ENCODE measurements around the gene BCR. TPM values are rescaled to one million over a fixed set of nuclear protein-coding genes. Genes with fewer than 3 reads are reported as not detected.
"Not testable (repeated sequence)": the region's sequence is repeated elsewhere in the genome, so short reads cannot be mapped to it uniquely, and the experiment has no call there.

BCR gene
- 84.6 and 90.0 TPM in 2 replicates for total RNA-seq

GRCh38 chr22:23180301-23180892 is at the start of gene BCR:
Gene BCR (plus strand): TSS chr22:23180509. CDS start chr22:23180961, 452 bp downstream.
- no peak for DNase-seq (ENCODE audit: extremely low read depth, low read depth, low spot score)

- DNase-seq (ENCODE audit: extremely low read depth, low read depth, low spot score): no peak
Observed at GRCh38 chr22:23130697-23131096, 49.6 kb upstream of the BCR start.

- DNase-seq (ENCODE audit: extremely low read depth, low read depth, low spot score): no peak
Observed at GRCh38 chr22:23131931-23132330, 48.4 kb upstream of the BCR start.

DNA sequence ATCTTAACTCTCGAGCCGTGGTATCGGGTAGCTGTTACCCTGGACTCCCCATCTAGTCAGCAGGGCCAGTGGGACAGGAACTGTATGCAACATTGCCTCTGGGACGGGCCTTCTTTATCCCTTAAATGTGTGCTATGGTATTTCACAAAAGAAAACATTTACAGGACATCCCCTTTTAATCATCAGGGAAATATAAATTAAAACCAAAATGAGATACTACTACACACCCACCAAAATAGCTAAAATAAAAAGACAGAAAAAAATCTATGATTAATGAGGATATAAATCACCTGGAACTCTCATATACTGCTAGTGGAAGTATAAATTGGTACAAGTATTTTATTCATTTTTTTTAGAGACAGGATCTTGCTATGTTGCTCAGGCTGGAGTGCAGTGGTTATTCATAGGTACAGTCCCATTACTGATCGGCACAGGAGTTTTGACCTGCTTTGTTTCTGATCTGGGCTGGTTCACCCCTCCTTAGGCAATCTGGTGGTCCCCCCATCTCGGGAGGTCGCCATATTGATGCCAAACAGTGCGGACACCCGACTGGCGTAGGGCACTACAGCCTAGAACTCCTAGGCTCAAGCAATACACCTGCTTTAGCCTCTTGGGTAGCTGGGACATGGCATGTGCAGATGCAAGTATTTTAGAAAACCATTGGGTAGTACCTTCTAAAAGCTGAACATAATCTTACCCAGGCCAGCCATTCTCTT is 47.8 kb upstream of the BCR start:
- no peak for DNase-seq (ENCODE audit: extremely low read depth, low read depth, low spot score)

DNA sequence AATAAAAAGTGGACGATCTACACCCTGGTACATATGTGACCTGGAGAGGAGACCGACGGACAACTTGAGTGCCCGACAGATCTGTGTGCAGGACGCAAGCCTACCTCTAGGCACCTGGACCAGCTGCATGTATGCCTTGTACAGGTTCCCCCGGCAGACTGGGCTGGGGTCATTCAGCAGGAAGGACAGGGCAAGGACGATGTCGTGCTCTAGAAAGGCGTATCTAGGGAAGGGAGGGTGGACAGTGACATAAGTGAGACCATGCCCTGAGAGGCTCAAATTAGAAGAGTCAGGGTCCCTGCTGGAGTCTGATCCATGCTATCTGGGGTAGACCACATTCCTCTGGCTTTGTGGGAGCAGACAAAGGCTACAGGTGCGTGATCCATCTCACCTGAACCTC is 46.4 kb upstream of the BCR start:
- DNase-seq (ENCODE audit: extremely low read depth, low read depth, low spot score): no peak

DNA sequence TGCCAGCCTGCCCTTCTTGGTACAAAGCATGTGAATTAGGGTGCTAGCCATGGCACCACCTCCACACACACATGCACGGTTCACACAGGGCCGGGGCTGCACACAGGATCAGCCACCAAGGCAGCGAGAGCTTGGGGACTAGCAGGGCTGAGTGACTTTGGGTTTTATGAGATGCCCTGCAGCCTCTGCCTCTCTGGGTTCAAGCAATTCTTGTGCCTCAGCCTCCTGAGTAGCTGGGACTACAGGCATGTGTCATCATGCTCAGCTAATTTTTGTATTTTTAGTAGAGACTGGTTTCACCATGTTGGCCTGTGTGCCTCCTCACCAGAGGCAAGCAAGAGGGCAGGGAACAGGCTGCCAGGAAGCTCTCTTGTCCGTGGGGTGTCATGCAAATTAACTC is 43.3 kb upstream of the BCR start:
- not testable (repeated sequence) for DNase-seq (ENCODE audit: extremely low read depth, low read depth, low spot score)

GRCh38 chr22:23137468-23137867 is 42.8 kb upstream of the BCR start:
- no peak for DNase-seq (ENCODE audit: extremely low read depth, low read depth, low spot score)

- no peak for DNase-seq (ENCODE audit: extremely low read depth, low read depth, low spot score)
Observed at GRCh38 chr22:23137905-23138561, 42.3 kb upstream of the BCR start.

DNA sequence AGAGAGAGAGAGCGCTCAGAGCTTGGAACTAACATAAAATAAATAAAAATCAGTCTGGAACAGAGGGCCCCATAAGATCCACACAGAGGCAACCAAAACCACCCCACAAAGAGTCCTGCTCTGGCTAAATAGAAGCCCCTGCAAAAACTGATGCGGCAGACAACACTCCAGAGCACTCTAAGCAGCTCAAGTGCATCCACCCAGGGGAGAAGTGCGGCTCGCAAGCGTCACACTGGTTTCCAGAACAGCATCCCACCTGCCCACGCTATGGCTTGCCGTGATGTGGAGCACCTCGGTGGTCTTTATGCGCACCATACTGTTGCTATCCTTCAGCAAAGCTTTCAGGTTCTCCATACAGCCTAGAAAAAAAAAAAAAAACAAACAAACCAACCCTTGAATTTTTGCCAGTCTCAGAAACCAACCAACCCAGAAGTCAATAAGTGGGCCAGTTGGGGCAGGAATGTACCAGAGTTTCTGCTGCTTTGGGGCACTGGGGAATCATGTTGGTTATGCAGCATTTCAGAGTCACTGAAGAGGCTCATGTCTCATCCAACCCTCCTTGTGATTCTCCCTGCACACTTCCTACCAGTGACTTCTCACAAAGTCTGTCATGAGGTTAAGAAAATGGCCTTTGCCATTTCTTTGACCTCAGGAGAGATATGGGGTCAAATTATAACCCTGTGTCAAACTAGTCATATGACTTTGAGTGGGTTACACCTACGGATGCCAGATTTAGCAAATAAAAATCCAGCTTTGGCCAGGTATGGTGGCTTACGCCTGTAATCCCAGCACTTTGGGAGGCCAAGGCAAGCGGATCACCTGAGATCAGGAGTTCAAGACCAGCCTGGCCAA is 41.5 kb upstream of the BCR start:
- DNase-seq (ENCODE audit: extremely low read depth, low read depth, low spot score): no peak

DNA sequence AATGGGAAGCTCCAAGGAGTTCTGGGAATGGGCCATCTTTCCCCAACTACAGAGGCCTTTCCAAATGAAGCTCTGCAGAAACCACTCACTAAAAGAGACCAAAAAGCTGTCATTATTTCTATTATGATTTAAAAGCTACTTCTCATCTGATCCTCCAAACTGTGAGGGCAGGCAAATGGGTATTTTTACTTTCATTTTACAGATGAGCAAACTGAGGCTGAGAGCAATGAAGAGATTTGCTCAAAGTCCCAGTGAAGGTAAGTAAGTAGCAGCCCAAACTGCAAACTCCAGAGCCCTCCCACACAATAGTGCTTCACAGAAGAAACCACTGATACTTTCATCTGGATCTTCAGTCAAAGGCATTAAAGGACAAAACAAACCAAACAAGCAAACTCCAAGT is 39.9 kb upstream of the BCR start:
- DNase-seq (ENCODE audit: extremely low read depth, low read depth, low spot score): no peak

DNA sequence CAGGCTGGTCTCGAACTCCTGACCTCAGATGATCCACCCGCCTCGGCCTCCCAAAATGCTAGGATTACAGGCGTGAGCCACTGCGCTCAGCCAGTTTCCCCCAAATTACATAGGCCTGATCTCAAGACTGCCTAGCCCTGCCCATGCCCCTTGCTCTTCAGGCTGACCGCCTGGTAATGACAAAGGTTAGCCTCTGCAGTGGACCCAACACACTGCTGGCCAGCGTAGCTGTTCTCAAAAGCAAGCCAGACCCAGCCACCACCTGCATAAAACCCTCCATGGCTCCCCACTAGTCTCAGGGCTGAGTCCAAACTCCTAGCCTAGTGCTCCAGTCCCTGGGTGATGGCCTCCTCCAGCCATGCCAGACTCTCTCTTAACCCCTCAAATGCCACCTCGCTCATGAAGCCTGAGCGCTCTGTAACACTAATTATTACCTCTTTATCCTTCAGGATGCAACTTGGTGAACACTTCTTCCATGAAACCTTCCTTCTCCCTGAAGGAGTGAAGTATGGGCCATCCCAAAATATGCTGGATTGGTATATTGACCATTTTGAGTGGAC is 37.7 kb upstream of the BCR start:
- DNase-seq (ENCODE audit: extremely low read depth, low read depth, low spot score): no peak

- DNase-seq (ENCODE audit: extremely low read depth, low read depth, low spot score): no peak
Observed at GRCh38 chr22:23143119-23143518, 37.2 kb upstream of the BCR start.

DNA sequence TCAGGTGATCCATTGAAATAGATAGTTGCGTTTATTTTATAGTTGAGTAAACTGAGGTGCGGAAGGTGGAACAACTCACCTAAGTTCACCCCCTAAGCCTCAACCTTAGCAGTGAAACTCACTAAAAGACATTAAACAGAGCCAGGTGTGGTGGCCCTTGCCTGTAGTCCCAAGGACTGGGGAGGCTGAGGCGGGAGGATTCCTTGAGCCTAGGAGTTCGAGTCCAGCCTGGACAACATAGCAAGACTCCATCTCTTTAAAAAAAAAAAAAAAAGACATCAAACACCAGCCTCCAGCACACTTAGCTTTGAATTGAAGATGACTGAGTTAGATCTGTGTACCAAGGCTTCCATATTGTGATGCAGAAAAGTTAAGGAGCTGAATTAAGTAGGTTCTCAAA is 35.9 kb upstream of the BCR start:
- DNase-seq (ENCODE audit: extremely low read depth, low read depth, low spot score): no peak

DNA sequence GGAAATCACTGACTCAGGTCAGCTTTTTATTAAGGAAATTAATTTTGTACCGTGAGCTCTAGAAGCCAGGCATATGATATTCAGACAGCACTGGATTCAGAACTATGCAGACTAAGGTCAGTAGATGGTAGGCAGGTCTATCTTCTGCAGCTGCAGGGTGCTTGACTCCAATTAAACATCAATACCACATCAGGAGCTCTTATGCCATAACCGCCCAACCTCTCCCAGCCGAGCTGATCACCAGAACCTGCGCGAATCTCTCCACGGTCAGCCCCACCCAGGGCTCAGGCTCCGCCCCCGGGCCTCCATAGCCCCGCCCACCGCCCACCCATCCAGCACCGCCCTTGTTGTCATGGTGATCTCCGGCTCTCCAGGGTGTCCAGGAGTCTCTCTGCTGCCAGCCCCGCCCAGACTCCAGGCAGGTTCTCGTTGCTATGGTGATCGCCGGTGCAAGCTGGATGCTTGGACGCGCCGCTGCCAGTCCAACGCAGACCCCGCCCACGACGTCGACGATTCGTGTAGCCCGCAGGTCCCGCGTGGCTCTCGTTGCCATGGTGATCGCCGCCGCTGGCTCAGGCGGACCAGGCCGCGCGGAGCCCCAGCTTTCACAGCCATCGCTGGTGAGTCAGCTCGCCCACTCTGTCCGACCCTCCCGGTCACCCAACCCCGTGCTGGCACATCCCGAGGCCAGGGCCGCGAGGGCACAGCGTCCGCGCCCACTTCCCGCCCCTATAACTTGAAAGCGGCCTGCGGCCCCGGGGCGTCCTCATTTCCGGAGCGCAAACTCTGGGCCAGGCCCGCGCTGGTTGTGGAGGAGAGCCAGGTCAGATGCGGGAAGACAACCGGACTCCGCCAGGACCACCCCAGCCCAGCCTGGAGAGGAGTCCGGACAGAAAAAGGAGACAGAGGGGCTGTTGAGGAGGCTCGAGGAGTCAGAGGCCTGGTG is 35.1 kb upstream of the BCR start, which contains the start of gene RAB36:
TSS of gene RAB36 (plus strand) at position 546 of the 946 bp plus-strand sequence. CDS start 1,140 bp downstream, outside the sequence.
- DNase-seq (ENCODE audit: extremely low read depth, low read depth, low spot score): peak; percentile 56

DNA sequence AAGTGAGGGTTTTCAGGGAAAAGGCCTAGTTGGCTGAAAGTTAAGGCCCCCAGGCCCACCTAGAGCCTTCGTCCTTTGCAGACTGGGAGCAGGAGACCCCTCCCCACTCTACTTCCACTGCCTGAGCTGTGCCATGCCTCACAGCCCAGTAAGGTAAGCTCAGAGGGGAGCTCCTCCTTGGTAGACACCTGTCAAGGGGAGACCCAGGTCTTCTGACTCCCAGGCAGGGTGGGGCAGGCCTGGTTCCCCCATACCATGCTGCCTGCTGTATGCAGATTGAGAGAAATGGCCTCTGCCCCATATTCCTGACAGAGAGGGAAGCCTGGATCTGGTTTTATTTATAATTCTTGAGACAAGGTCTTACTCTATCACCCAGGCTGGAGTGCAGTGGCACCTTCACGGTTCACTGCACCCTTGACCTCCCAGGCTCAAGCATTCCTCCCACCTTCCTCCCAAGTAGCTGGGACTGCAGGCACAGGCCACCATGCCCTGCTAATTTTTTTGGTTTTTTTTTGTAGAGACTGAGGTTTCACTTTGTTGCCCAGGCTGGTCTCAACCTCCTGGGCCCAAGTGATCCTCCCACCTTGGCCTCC is 34.3 kb upstream of the BCR start:
- DNase-seq (ENCODE audit: extremely low read depth, low read depth, low spot score): no peak

- no peak for DNase-seq (ENCODE audit: extremely low read depth, low read depth, low spot score)
Observed at GRCh38 chr22:23146478-23147205, 33.7 kb upstream of the BCR start.

- DNase-seq (ENCODE audit: extremely low read depth, low read depth, low spot score): no peak
Observed at GRCh38 chr22:23147617-23148387, 32.5 kb upstream of the BCR start.

- no peak for DNase-seq (ENCODE audit: extremely low read depth, low read depth, low spot score)
Observed at GRCh38 chr22:23149743-23150238, 30.5 kb upstream of the BCR start.

Data from glomerular endothelial cell (primary cell).